GM12878 (cell line): Measurements from ENCODE around the gene AGPAT4. TPM values are rescaled to one million over a fixed set of nuclear protein-coding genes. Genes with fewer than 3 reads are reported as not detected.

Experiments used
- ATAC-seq: fragments of 200-7000 bp; cut with Tn5 transposase; 3 replicates; pipeline ENCODE4 v1.9.1; 2020; ENCODE audit warnings: mild to moderate bottlenecking, moderate library complexity
- BruUV-seq: library from RNA; stranded (reverse); fragments of 400-500 nt; replicated peaks from 2 replicates; lab custom pipeline; 2021; lab: Mats Ljungman, UMichigan
- CTCF ChIA-PET: fragments of 300-600 bp; sonication (Branson Sonifier 250); formaldehyde crosslinking; extraction: SDS; loops from one replicate; lab custom pipeline; 2021; ENCODE audit warnings: inconsistent platforms; lab: Yijun Ruan, JAX
- POLR2A ChIA-PET: fragments of 350-600 bp; formaldehyde crosslinking; extraction: SDS; loops from one replicate; lab custom pipeline; 2021; ENCODE audit warnings: inconsistent platforms; lab: Charles Lee
- RAD21 ChIA-PET: fragments of 300-600 bp; sonication (Branson Sonifier 250); formaldehyde crosslinking; loops from one replicate; lab custom pipeline; 2023; ENCODE audit warnings: antibody characterized with exemption; ENCODE audit not compliant: unreplicated experiment; lab: Charles Lee
- SMC1A ChIA-PET: fragments of 300-600 bp; sonication (Branson Sonifier 250); formaldehyde crosslinking; loops from one replicate; lab custom pipeline; 2023; ENCODE audit not compliant: unreplicated experiment, uncharacterized antibody; lab: Charles Lee
- DNase-seq: peaks from one replicate; pipeline ENCODE4 v3.0.0-alpha.2; 2011; ENCODE audit warnings: low read depth, low spot score
- FAIRE-seq: peaks from 3 replicates; lab custom pipeline; 2011; peaks lifted over from hg19 to GRCh38; lab: Jason Lieb, UNC
- H2AFZ ChIP-seq: 2 replicates; pipeline ENCODE4 v1.6.0; 2011; ENCODE audit warnings: low read depth, low read length, control low read depth; ENCODE audit not compliant: control insufficient read depth
- H3K27ac ChIP-seq: 2 replicates; pipeline ENCODE4 v1.5.1; 2011; ENCODE audit warnings: control low read depth; ENCODE audit not compliant: control insufficient read depth, insufficient read depth
- H3K27me3 ChIP-seq, 2 experiments: replicated peaks in 1 of 2; 2 replicates each; pipeline versions ENCODE4 v1.6.0 to v1.6.1; 2011; ENCODE audit warnings: low read length in 1 of 2; ENCODE audit not compliant: control insufficient read depth in 2 of 2, insufficient read depth in 2 of 2
- H3K36me3 ChIP-seq, 2 experiments: 2 replicates each; pipeline ENCODE4 v1.5.1; 2011; ENCODE audit warnings: low read length in 1 of 2; ENCODE audit not compliant: control insufficient read depth in 2 of 2, insufficient read depth in 2 of 2
- H3K4me1 ChIP-seq: 2 replicates; pipeline ENCODE4 v1.6.1; 2011; ENCODE audit warnings: mild to moderate bottlenecking, low read length, moderate library complexity, mixed read lengths; ENCODE audit not compliant: control insufficient read depth, insufficient read depth
- H3K4me2 ChIP-seq: 2 replicates; pipeline ENCODE4 v1.6.0; 2011; ENCODE audit warnings: control low read depth; ENCODE audit not compliant: control insufficient read depth, insufficient read depth
- H3K4me3 ChIP-seq: fragments of 200-600 bp; sonication (generic); 2 replicates; pipeline ENCODE4 v1.5.1; 2016
- H3K79me2 ChIP-seq: 2 replicates; pipeline ENCODE4 v1.6.0; 2011; ENCODE audit warnings: low read length; ENCODE audit not compliant: control insufficient read depth, insufficient read depth
- H3K9ac ChIP-seq: 2 replicates; pipeline ENCODE4 v1.8.0; 2011; ENCODE audit warnings: low read length, control low read depth, mixed read lengths; ENCODE audit not compliant: control insufficient read depth, insufficient read depth
- H3K9me3 ChIP-seq: replicated peaks from 3 replicates; pipeline ENCODE4 v1.5.1; 2011; ENCODE audit warnings: mild to moderate bottlenecking, low read length; ENCODE audit not compliant: control insufficient read depth, insufficient read depth
- H4K20me1 ChIP-seq: 2 replicates; pipeline ENCODE4 v1.6.0; 2011; ENCODE audit not compliant: control insufficient read depth, insufficient read depth
- CBX3 ChIP-seq: fragments of 200-600 bp; sonication (generic); IDR thresholded peaks from 2 replicates; pipeline ENCODE4 v1.6.1; 2016; ENCODE audit warnings: low read depth, borderline replicate concordance
- LARP7 ChIP-seq: fragments of 450-650 bp; IDR thresholded peaks from 2 replicates; pipeline ENCODE4 v1.6.1; 2017; ENCODE audit warnings: mild to moderate bottlenecking
- MXI1 ChIP-seq: fragments of 150-350 bp; IDR thresholded peaks from 2 replicates; pipeline ENCODE4 v1.6.1; 2011; ENCODE audit warnings: low read depth, mild to moderate bottlenecking, inconsistent platforms, low read length, improper control_type of control experiment
- MYB ChIP-seq: fragments of 150-350 bp; IDR thresholded peaks from 2 replicates; pipeline ENCODE4 v1.6.1; 2014; ENCODE audit warnings: mild to moderate bottlenecking, low read depth, low read length, borderline replicate concordance
- POLR2A ChIP-seq: IDR thresholded peaks from 2 replicates; pipeline ENCODE4 v1.6.1; 2011; ENCODE audit warnings: low read depth, mild to moderate bottlenecking, low read length
- SIX5 ChIP-seq: IDR thresholded peaks from 2 replicates; pipeline ENCODE4 v1.6.1; 2011; ENCODE audit warnings: mild to moderate bottlenecking, low read depth, low read length, moderate library complexity; ENCODE audit not compliant: severe bottlenecking
- TCF3 ChIP-seq: IDR thresholded peaks from 2 replicates; pipeline ENCODE4 v1.6.1; 2012; ENCODE audit warnings: low read depth, mild to moderate bottlenecking, low read length, borderline replicate concordance; ENCODE audit not compliant: insufficient read depth
- WGBS: methylation state at CpG from one replicate; pipeline ENCODE4 v1.1.6; 2016; ENCODE audit warnings: low lambda C conversion rate; ENCODE audit not compliant: insufficient replicate concordance, insufficient coverage; ENCODE audit errors: missing lambda C conversion rate; 5-methylcytosine and 5-hydroxymethylcytosine counted together
- in situ Hi-C: fragments of 300-500 bp; cut with MboI; formaldehyde crosslinking; loops from 9 replicates; pipeline ENCODE4 v1.14.3; 2018; ENCODE audit warnings: mixed read lengths
- intact Hi-C: fragments of 100-400 bp; cut with micrococcal nuclease; formaldehyde crosslinking; loops from one replicate; pipeline ENCODE4 v1.14.2; 2022; ENCODE audit not compliant: unreplicated experiment
- polyA plus RNA-seq, 11 experiments: library from polyadenylated mRNA; depleted of rRNA in 4 of 11; unstranded in 6 of 11; stranded (reverse) in 5 of 11; fragments of >200 nt; fragmentation: Nextera tagmentation in 4 of 11; fragmentation: Illumina TruSeq in 1 of 11; extraction: Ambion mirVana in 4 of 11; extraction: Trizol in 1 of 11; gene quantifications; 1 replicate in 1 of 11; 2 replicates in 10 of 11; pipeline versions ENCODE4 v1.2.1 to v1.2.3, GENCODE V29; 2011 to 2016; ENCODE audit warnings: inconsistent platforms in 2 of 11, missing spikeins in 2 of 11, low read depth in 1 of 11
- total RNA-seq, 4 experiments: library from RNA; depleted of rRNA in 3 of 4; stranded (reverse); fragments of >200 nt in 3 of 4; fragmentation: Illumina TruSeq in 1 of 4; extraction: Trizol in 1 of 4; gene quantifications; 2 replicates each; pipeline versions ENCODE4 v1.2.1 to v1.2.3, GENCODE V29; 2013 to 2021
- TF ChIP-seq, protein P1 (sequence below): fragments of 450-650 bp; IDR thresholded peaks from 2 replicates; pipeline ENCODE4 v1.6.1; 2017; ENCODE audit warnings: mild to moderate bottlenecking, low read depth, inconsistent platforms; ENCODE audit not compliant: poor library complexity, severe bottlenecking
- TF ChIP-seq, protein P2 (sequence below): IDR thresholded peaks from 2 replicates; pipeline ENCODE4 v1.6.1; 2012; ENCODE audit warnings: improper control_type of control experiment, low read depth, low read length; ENCODE audit not compliant: insufficient replicate concordance
- TF ChIP-seq, protein P3 (sequence below): fragments of 450-650 bp; IDR thresholded peaks from 2 replicates; pipeline ENCODE4 v1.6.1; 2016; ENCODE audit warnings: mild to moderate bottlenecking, moderate library complexity, borderline replicate concordance

The AGPAT4 gene
- total and polyA plus RNA-seq, 10 of the 15 experiments (the other 5 are each of a cell fraction or from before 2014, with no cell fraction given), result 0.34 to 2.2 (median 1.3) TPM

DNA sequence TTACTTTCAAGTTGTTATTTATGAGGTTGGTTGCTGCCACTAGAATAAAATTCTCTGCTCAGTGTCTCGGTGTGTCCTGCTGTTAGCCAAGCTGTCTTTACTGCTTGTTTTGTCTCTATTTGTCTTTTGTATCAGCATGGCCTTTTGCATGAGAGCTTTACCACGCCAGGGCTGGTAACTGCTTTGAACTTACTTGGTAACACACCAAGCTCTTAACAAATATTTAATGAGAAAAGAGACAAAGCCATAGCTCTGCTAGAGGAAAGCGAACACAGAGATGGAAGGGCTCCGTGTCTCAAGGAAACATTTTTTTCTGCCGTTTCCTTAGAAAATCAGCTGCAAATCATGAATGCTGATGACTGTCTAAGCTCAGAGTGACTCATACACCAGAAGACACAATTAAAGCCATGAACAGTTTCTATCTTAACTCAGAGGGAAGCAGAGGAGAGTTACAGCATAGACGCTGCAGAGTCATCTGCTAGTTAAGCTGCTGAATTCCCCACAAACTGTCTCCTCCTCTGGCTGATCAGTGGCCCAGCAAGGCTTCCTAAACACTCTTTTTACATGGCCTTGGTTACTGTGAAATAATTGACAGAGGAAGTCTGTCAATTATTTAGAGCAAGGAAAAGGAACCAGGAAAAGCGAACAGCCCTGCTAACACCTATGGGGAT lies 44.8 kb downstream of the AGPAT4 start:
- POLR2A ChIA-PET, result no interaction called here
- H3K27ac ChIP-seq, result no peak overlapping the region
- CTCF ChIA-PET, result no interaction called here
- no peak for DNase-seq
- no peaks in the 10 kb centered on the region for H3K4me1 ChIP-seq
- intact Hi-C loops, result no loop called here
- no TSS peak for BruUV-seq
- RAD21 ChIA-PET, result no interaction called here
- no peaks in the 10 kb centered on the region for H4K20me1 ChIP-seq
- no peak overlapping the region for H3K4me3 ChIP-seq
- TF ChIP-seq, protein P1, sequence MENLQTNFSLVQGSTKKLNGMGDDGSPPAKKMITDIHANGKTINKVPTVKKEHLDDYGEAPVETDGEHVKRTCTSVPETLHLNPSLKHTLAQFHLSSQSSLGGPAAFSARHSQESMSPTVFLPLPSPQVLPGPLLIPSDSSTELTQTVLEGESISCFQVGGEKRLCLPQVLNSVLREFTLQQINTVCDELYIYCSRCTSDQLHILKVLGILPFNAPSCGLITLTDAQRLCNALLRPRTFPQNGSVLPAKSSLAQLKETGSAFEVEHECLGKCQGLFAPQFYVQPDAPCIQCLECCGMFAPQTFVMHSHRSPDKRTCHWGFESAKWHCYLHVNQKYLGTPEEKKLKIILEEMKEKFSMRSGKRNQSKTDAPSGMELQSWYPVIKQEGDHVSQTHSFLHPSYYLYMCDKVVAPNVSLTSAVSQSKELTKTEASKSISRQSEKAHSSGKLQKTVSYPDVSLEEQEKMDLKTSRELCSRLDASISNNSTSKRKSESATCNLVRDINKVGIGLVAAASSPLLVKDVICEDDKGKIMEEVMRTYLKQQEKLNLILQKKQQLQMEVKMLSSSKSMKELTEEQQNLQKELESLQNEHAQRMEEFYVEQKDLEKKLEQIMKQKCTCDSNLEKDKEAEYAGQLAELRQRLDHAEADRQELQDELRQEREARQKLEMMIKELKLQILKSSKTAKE, result no peak
- TF ChIP-seq CBX3 (no peak), SIX5 (no peak), POLR2A (no peak), MYB (no peak), MXI1 (no peak), TCF3 (no peak), LARP7 (no peak)
- TF ChIP-seq, protein P2, sequence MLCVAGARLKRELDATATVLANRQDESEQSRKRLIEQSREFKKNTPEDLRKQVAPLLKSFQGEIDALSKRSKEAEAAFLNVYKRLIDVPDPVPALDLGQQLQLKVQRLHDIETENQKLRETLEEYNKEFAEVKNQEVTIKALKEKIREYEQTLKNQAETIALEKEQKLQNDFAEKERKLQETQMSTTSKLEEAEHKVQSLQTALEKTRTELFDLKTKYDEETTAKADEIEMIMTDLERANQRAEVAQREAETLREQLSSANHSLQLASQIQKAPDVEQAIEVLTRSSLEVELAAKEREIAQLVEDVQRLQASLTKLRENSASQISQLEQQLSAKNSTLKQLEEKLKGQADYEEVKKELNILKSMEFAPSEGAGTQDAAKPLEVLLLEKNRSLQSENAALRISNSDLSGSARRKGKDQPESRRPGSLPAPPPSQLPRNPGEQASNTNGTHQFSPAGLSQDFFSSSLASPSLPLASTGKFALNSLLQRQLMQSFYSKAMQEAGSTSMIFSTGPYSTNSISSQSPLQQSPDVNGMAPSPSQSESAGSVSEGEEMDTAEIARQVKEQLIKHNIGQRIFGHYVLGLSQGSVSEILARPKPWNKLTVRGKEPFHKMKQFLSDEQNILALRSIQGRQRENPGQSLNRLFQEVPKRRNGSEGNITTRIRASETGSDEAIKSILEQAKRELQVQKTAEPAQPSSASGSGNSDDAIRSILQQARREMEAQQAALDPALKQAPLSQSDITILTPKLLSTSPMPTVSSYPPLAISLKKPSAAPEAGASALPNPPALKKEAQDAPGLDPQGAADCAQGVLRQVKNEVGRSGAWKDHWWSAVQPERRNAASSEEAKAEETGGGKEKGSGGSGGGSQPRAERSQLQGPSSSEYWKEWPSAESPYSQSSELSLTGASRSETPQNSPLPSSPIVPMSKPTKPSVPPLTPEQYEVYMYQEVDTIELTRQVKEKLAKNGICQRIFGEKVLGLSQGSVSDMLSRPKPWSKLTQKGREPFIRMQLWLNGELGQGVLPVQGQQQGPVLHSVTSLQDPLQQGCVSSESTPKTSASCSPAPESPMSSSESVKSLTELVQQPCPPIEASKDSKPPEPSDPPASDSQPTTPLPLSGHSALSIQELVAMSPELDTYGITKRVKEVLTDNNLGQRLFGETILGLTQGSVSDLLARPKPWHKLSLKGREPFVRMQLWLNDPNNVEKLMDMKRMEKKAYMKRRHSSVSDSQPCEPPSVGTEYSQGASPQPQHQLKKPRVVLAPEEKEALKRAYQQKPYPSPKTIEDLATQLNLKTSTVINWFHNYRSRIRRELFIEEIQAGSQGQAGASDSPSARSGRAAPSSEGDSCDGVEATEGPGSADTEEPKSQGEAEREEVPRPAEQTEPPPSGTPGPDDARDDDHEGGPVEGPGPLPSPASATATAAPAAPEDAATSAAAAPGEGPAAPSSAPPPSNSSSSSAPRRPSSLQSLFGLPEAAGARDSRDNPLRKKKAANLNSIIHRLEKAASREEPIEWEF, result no peak
- TF ChIP-seq, protein P3, sequence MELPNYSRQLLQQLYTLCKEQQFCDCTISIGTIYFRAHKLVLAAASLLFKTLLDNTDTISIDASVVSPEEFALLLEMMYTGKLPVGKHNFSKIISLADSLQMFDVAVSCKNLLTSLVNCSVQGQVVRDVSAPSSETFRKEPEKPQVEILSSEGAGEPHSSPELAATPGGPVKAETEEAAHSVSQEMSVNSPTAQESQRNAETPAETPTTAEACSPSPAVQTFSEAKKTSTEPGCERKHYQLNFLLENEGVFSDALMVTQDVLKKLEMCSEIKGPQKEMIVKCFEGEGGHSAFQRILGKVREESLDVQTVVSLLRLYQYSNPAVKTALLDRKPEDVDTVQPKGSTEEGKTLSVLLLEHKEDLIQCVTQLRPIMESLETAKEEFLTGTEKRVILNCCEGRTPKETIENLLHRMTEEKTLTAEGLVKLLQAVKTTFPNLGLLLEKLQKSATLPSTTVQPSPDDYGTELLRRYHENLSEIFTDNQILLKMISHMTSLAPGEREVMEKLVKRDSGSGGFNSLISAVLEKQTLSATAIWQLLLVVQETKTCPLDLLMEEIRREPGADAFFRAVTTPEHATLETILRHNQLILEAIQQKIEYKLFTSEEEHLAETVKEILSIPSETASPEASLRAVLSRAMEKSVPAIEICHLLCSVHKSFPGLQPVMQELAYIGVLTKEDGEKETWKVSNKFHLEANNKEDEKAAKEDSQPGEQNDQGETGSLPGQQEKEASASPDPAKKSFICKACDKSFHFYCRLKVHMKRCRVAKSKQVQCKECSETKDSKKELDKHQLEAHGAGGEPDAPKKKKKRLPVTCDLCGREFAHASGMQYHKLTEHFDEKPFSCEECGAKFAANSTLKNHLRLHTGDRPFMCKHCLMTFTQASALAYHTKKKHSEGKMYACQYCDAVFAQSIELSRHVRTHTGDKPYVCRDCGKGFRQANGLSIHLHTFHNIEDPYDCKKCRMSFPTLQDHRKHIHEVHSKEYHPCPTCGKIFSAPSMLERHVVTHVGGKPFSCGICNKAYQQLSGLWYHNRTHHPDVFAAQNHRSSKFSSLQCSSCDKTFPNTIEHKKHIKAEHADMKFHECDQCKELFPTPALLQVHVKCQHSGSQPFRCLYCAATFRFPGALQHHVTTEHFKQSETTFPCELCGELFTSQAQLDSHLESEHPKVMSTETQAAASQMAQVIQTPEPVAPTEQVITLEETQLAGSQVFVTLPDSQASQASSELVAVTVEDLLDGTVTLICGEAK, result no peak
- TF ChIP-seq, all 136 proteins: peak for 0
- Histone ChIP-seq H2AFZ (no peak overlapping the region), H3K27me3 (no peaks in the 10 kb centered on the region), H3K9me3 (no peaks in the 10 kb centered on the region), H3K9ac (no peak overlapping the region), H3K36me3 (no peaks in the 10 kb centered on the region), H3K4me2 (no peak overlapping the region), H3K79me2 (no peaks in the 10 kb centered on the region)
- ATAC-seq (peak; percentile 54), FAIRE-seq (no peak)
- WGBS, result 43% methylated on average over 7 of the region's 7 CpGs
- in situ Hi-C loops, result no loop called here
- SMC1A ChIA-PET, result no interaction called here
